Central memory CD8-positive, alpha-beta T cell (primary cell): ENCODE measurements around the gene CCDC69.
A peak's percentile ranks its signal among the peaks of the same experiment; 100 is the strongest.
"Not testable (repeated sequence)": the region's sequence is repeated elsewhere in the genome, so short reads cannot be mapped to it uniquely, and the experiment has no call there.

Source experiments
- ATAC-seq: fragments of 150-1000 bp; cut with Tn5 transposase; replicated peaks from 2 replicates; pipeline ENCODE4 v1.10.0; 2022; ENCODE audit warnings: mild to moderate bottlenecking, moderate FRiP score, moderate number of reproducible peaks; ENCODE audit not compliant: poor library complexity, severe bottlenecking; ENCODE audit errors: extremely low read depth
- DNase-seq, 2 donors: peaks; one replicate each; pipeline ENCODE4 v3.0.0; 2021; ENCODE audit warnings: low spot score in 2 of 2
- H3K27ac Mint-ChIP-seq: one replicate; pipeline ENCODE4 v1.8.0; 2022; ENCODE audit warnings: low read depth, mild to moderate bottlenecking, moderate library complexity, mixed read lengths
- H3K27me3 Mint-ChIP-seq: one replicate; pipeline ENCODE4 v1.8.0; 2022; ENCODE audit warnings: mixed read lengths
- H3K36me3 Mint-ChIP-seq: one replicate; pipeline ENCODE4 v1.8.0; 2022; ENCODE audit warnings: mild to moderate bottlenecking, moderate library complexity, mixed read lengths; ENCODE audit not compliant: insufficient read depth
- H3K4me1 Mint-ChIP-seq: one replicate; pipeline ENCODE4 v1.8.0; 2022; ENCODE audit warnings: mixed read lengths
- H3K4me3 Mint-ChIP-seq: one replicate; pipeline ENCODE4 v1.8.0; 2022; ENCODE audit warnings: mild to moderate bottlenecking, moderate library complexity, mixed read lengths
- H3K9me3 Mint-ChIP-seq: one replicate; pipeline ENCODE4 v1.8.0; 2022; ENCODE audit warnings: mixed read lengths

The CCDC69 gene

GRCh38 chr5:151180291-151180690 is 43.6 kb downstream of the CCDC69 start:
- no peaks in the 10 kb centered on the region for H3K9me3 Mint-ChIP-seq
- H3K4me3 Mint-ChIP-seq = no peak overlapping the region
- H3K4me1 Mint-ChIP-seq = peaks cover 5% of the 10 kb centered on the region
- no peaks in the 10 kb centered on the region for H3K27me3 Mint-ChIP-seq
- DNase-seq (no peak), ATAC-seq (no peak)
- peaks cover 17% of the 10 kb centered on the region for H3K36me3 Mint-ChIP-seq
- H3K27ac Mint-ChIP-seq = peak overlapping the region; percentile 69

GRCh38 chr5:151179489-151179840 is 44.4 kb downstream of the CCDC69 start:
- no peak for DNase-seq
- H3K27me3 Mint-ChIP-seq = no peaks in the 10 kb centered on the region
- H3K27ac Mint-ChIP-seq = peak overlapping the region; percentile 17
- H3K9me3 Mint-ChIP-seq = no peaks in the 10 kb centered on the region
- H3K36me3 Mint-ChIP-seq = peaks cover 15% of the 10 kb centered on the region
- H3K4me3 Mint-ChIP-seq = no peak overlapping the region
- no peak for ATAC-seq
- peaks cover 5% of the 10 kb centered on the region for H3K4me1 Mint-ChIP-seq

- H3K36me3 Mint-ChIP-seq = peaks cover 11% of the 10 kb centered on the region
- DNase-seq = no peak
- no peak for ATAC-seq
- no peak overlapping the region for H3K4me3 Mint-ChIP-seq
- no peaks in the 10 kb centered on the region for H3K9me3 Mint-ChIP-seq
- peak overlapping the region; percentile 17 for H3K27ac Mint-ChIP-seq
- H3K4me1 Mint-ChIP-seq = peaks cover 5% of the 10 kb centered on the region
- no peaks in the 10 kb centered on the region for H3K27me3 Mint-ChIP-seq
Measured at GRCh38 chr5:151178777-151179488, 45.0 kb downstream of the CCDC69 start.

- H3K4me1 Mint-ChIP-seq = peaks cover 5% of the 10 kb centered on the region
- peak overlapping the region; percentile 17 for H3K27ac Mint-ChIP-seq
- H3K4me3 Mint-ChIP-seq = no peak overlapping the region
- peaks cover 8% of the 10 kb centered on the region for H3K36me3 Mint-ChIP-seq
- no peak for DNase-seq
- no peaks in the 10 kb centered on the region for H3K9me3 Mint-ChIP-seq
- ATAC-seq = no peak
- H3K27me3 Mint-ChIP-seq = no peaks in the 10 kb centered on the region
Measured at GRCh38 chr5:151178372-151178771, 45.5 kb downstream of the CCDC69 start.

GRCh38 chr5:151176268-151176667 is 47.6 kb downstream of the CCDC69 start:
- ATAC-seq, DNase-seq, H3K9me3 Mint-ChIP-seq, H3K36me3 Mint-ChIP-seq, H3K27ac Mint-ChIP-seq, H3K4me1 Mint-ChIP-seq, H3K4me3 Mint-ChIP-seq, H3K27me3 Mint-ChIP-seq: not testable (repeated sequence)

GRCh38 chr5:151174612-151175101 is 49.2 kb downstream of the CCDC69 start:
- no peaks in the 10 kb centered on the region for H3K27me3 Mint-ChIP-seq
- H3K36me3 Mint-ChIP-seq = peaks cover 3% of the 10 kb centered on the region
- no peak for DNase-seq
- no peaks in the 10 kb centered on the region for H3K4me1 Mint-ChIP-seq
- H3K27ac Mint-ChIP-seq = no peak overlapping the region
- no peak overlapping the region for H3K4me3 Mint-ChIP-seq
- H3K9me3 Mint-ChIP-seq = no peaks in the 10 kb centered on the region
- no peak for ATAC-seq

- Mint-ChIP-seq H3K4me3 (no peak overlapping the region), H3K27ac (no peak overlapping the region), H3K27me3 (no peaks in the 10 kb centered on the region), H3K9me3 (no peaks in the 10 kb centered on the region), H3K4me1 (no peaks in the 10 kb centered on the region), H3K36me3 (peaks cover 5% of the 10 kb centered on the region)
- DNase-seq = no peak
- no peak for ATAC-seq
Measured at GRCh38 chr5:151173711-151174611, 49.9 kb downstream of the CCDC69 start.

GRCh38 chr5:151171529-151171928 is 52.4 kb downstream of the CCDC69 start:
- Mint-ChIP-seq H3K4me3 (no peak overlapping the region), H3K9me3 (no peaks in the 10 kb centered on the region), H3K27ac (peak overlapping the region; percentile 54), H3K4me1 (no peaks in the 10 kb centered on the region), H3K27me3 (no peaks in the 10 kb centered on the region), H3K36me3 (peaks cover 5% of the 10 kb centered on the region)
- no peak for DNase-seq
- no peak for ATAC-seq

GRCh38 chr5:151168602-151169344 is 55.1 kb downstream of the CCDC69 start:
- no peak overlapping the region for H3K4me3 Mint-ChIP-seq

GRCh38 chr5:151167022-151167421 is 56.9 kb downstream of the CCDC69 start:
- Mint-ChIP-seq H3K27ac (no peak overlapping the region), H3K27me3 (no peaks in the 10 kb centered on the region), H3K9me3 (no peaks in the 10 kb centered on the region), H3K4me3 (no peak overlapping the region), H3K36me3 (peaks cover 5% of the 10 kb centered on the region), H3K4me1 (peaks cover 6% of the 10 kb centered on the region)
- ATAC-seq = no peak
- no peak for DNase-seq

More at GRCh38 chr5:151168602-151169344, 55.1 kb downstream of the CCDC69 start:
- Mint-ChIP-seq H3K27ac (no peak overlapping the region), H3K4me1 (peaks cover 6% of the 10 kb centered on the region), H3K9me3 (no peaks in the 10 kb centered on the region), H3K27me3 (no peaks in the 10 kb centered on the region), H3K36me3 (peaks cover 5% of the 10 kb centered on the region)
- DNase-seq (no peak), ATAC-seq (no peak)

GRCh38 chr5:151164687-151165392 is 59.1 kb downstream of the CCDC69 start:
- Mint-ChIP-seq H3K9me3 (no peaks in the 10 kb centered on the region), H3K27ac (no peak overlapping the region)

GRCh38 chr5:151162776-151163175 is 61.1 kb downstream of the CCDC69 start:
- DNase-seq = no peak
- peaks cover 5% of the 10 kb centered on the region for H3K36me3 Mint-ChIP-seq
- no peaks in the 10 kb centered on the region for H3K27me3 Mint-ChIP-seq
- ATAC-seq = no peak
- H3K27ac Mint-ChIP-seq = no peak overlapping the region
- H3K4me3 Mint-ChIP-seq = no peak overlapping the region
- H3K9me3 Mint-ChIP-seq = no peaks in the 10 kb centered on the region
- peaks cover 19% of the 10 kb centered on the region for H3K4me1 Mint-ChIP-seq

More at GRCh38 chr5:151164687-151165392, 59.1 kb downstream of the CCDC69 start:
- DNase-seq (peak; percentile 74 to 77), ATAC-seq (peak; percentile 88)
- Mint-ChIP-seq H3K4me3 (no peak overlapping the region), H3K27me3 (no peaks in the 10 kb centered on the region), H3K4me1 (peaks cover 6% of the 10 kb centered on the region), H3K36me3 (peaks cover 5% of the 10 kb centered on the region)
